Stimulated activated CD4-positive, alpha-beta T cell treated with anti-CD3 and anti-CD28 coated beads, TNF-alpha, amount 100 ng/mL, for 24 hours (primary cell): ENCODE measurements around the gene TIMM23.
A peak's percentile ranks its signal among the peaks of the same experiment; 100 is the strongest.
"Not testable (repeated sequence)": the region's sequence is repeated elsewhere in the genome, so short reads cannot be mapped to it uniquely, and the experiment has no call there.

ENCODE experiments used
- DNase-seq, 3 experiments: peaks; one replicate each; pipeline ENCODE4 v3.0.0-alpha.2; 2020; ENCODE audit warnings: low read depth in 3 of 3

Gene TIMM23

DNA sequence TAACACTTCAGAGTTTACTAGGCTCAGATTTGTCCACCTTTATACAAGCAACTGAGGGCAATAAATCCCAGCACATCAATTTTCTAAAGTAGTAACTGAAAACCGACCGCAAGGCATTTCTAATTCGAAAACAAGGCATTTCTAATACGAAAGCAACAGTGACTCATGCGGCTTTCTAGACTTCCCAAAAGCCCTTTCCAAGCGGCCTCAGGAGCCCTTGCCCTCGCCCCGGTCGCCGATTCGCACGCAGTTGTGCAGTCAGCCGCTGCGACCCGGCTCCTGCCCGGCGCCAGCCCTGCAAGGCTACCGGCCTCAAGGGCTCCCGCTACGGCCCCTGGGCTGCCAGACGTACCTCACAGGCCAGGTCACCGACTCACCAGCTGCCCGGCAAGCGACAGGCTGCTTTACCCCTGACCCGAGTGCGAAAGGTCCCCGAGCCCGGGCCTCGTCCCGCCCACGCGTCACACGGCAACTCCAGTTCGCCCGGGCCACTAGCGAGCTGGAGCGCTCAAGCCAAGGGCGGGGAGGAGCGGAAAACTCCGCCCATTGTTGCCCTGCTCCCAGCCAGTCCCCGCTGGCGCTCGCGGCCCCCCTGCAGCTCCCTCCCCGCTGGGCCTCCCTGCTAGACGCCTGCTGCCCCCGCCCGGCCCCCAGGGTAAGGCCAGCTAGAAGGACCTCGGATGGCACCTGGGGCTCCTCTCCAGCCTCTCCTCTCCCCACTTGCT, 50.9 kb downstream of the TIMM23 start:
- DNase-seq, result peak; percentile 57 to 84 (median 63)

DNA sequence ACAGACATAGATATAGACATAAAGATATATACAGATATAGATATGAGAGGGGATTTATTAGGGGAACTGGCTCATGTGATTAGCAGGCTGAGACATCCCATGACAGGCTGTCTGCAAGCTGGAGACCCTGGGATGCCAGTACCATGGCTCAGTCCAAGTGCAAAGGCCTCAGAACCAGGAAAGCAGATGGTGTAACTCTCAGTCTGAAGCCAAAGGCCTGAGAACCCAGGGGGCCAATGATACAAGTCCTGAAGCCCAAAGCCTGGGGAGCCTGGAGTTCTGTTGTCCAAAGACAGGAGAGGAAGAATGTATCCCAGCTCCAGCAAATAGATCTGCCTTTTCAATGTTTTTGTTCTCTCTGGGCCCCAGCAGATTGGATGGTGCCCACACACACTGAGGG, 52.7 kb downstream of the TIMM23 start:
- no peak for DNase-seq

DNA sequence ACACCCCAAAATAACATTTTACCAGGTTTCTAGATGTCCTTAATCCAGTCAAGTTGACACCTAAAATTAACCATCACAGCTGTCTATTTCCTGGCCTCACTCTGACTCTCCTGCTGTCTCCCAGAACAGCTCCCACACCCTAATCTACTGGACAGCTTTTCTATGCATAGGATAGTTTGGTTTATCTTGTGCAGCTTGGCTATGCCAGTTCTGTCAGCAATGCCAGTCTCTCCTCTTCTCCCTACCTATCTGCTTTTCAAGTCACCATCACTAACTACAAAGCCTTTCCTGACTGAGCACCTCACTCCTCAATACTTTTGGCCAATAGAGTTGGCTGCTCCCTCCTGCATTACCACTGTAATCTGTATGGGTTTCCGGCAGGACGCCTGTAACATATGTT, 53.1 kb downstream of the TIMM23 start:
- DNase-seq, result no peak

DNA sequence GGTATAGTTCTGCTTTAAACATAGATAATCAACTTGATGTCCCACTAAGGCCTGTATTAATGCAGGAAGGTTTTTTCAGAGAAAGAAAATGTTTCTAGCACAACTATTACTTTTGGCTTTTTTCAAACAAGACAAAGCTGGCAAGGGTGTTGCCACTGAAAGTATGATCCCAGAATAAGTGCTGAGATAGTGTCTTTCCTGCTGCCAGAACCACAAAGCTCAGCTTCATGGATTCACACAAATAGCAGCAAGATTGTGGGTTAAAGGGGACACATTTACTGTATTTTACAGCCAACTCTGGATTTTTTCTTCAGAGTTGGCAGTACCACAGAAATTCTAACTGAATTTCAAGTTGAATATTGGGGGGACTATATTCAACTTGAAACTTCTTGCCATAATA, 53.8 kb downstream of the TIMM23 start:
- no peak for DNase-seq

DNA sequence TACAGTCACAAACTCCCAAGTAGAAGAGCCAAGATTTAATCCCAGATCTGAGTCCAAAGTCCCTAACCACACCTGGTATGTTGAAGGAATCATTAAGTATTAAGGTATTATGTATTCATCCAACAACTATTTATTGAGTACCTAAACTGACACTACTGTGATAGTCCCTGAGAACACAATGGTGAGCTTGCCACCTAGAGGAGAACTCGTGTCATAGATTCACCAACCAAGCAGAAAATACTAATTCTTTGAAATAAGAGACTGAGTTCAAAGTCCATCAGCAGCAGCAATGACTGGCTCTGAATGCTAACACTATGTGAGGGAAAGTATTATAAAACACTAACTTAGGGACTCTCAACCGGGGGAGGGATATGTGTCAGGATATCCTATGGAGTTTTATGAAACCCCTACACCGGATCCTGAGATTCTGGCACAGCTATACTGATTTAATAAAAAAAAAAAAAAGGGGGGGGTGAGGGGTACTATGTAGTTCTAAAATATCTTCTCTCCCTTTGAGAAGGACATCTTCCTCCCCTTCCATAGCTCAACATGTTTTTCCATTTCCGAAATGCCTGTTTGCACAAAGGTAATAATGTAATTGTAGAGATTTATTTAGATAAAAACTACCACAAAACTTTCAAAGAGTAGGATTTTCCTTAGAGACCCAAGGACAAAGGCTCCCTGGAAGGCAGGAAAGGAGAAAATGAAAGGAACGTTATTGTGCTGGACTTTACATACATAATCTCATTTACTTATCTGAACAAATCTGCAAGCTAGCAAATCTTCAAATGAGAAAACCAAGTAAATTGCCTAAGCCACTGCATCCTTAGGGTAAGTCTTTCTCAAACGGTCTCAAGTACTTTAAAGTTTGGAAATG, 56.5 kb downstream of the TIMM23 start:
- peak in 2 of 3 experiments; percentile 2 to 5 for DNase-seq

DNA sequence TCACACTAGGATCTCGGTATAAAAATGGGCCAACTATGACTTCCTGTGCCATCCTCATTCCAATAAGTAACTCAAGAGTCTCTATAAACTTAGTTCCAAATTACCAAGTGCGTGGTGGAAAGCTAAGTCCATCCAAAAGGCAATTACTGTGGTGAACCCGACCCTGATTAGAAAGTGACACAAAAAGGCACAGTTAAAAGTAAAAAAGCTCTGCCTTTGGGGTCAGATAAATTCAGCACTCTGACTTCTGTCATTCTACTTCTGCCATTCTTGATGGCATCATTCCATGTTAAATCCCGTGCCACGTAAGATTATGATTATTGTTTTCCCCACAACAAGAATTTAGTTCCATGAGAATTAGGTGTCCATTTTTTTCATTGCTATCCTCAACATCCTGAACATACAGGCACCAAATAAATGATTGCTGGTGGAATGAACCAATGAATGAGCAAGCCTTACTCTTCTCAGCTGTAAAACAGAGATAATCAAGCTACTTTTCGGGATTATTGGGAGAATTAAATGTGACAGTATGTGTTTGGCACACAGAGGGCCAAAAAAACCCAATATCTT, 57.3 kb downstream of the TIMM23 start:
- no peak for DNase-seq

DNA sequence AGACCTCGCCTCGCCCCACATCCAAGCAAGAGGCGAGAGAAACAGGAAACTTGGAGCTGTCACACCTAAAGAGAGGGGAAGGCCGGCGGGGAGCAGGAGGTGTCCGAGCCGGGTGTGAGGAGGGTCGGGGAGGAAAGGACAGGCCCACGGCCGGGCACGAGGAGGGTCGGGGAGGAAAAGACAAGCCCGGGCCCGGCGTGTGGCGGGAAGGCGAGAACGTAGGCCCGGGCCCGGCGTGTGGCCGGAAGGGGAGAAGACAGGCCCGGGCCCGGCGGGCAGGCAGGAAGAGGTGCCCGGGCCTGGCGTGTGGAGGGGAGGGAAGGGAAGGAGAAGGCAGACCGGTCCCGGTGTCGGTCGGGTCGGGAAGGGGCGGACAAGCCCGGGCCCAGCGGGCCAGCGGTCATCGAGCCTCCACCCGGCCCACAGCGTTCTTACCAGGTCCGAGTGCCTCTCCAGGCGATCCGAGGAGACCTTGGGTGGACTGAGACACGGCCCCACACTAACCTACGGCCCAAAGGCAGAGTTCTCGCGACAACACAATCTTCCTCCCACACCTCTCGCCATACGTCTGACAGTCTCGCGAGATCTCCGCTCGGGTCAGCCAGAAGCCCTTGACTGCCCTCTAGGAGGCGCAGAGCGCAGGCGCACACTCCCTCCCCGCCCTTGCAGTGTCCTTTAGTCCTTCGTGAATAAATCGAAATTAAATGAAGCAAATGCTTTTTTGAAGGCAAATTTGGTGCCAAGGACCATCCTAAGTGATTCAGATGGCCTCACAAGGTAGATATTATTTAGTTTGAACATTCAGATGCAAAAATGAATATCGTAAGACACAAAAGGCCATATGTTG, 58.0 kb downstream of the TIMM23 start, which contains the start of gene NCOA4:
Gene NCOA4 (minus strand): TSS at position 533 of the 847 bp plus-strand sequence. CDS start 13,943 bp downstream, outside the sequence.
- peak; percentile 89 to 96 (median 93) for DNase-seq

DNA sequence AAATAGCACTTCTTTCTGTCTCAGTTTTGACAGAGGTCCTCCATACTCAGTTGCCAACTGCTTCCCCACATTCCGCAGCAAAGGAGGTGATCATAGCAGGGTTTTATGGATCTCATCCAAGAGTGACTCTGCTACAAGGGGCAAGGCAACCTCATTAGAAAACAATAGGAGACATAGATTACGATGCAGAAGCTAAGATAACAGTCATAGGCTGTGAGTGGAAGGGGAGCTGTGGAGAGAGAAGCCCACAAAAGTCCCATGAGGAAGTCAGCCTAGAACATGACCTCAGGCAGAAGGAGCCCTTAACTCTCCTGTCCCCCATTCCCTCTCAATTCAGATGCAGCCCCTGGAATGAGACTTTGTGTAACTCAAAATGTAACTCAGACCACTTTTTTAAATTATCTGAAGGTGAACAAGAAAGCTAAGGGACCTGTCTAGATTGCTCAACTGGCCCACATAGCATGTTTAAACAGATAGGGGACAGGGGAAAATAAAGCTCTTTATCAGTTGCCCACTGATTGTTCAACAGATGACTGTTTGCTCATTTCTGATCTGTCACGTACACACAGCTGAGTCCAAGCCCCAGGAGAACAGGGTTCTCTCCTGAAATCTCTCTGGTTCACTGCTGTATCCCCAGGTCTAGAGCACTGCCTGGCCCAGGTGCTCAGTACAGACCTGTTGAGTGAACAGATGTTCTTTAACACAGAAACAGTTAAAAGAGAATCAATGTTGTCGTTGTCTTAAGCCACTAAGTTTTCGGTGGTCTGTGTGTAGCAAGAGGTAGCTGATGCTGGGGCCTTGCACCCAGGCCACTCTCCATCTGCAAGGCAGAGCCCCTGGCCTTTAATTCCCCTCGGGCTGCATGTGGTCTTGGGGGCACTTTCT, 59.6 kb downstream of the TIMM23 start:
- DNase-seq, result no peak

DNA sequence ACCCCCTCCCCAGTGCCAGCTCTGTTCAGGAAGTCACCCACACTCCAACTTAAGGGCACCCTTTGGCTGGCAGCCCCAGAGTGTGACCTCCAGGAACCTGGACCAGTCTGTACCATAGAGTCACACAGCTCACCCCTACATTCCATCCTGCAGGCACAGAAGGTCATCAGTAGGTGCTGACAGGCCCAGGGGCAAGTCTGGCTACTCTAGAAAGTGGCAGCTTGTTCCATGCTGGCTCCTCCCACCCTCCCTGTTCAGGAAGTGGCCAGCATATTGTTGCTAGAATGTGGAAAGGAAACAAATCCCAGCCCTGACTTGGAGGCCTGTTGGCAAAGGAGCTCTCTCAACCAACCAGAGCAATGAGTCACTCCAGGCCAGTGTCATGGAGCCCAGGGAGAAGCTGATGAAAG, 61.3 kb downstream of the TIMM23 start:
- DNase-seq, result no peak

DNA sequence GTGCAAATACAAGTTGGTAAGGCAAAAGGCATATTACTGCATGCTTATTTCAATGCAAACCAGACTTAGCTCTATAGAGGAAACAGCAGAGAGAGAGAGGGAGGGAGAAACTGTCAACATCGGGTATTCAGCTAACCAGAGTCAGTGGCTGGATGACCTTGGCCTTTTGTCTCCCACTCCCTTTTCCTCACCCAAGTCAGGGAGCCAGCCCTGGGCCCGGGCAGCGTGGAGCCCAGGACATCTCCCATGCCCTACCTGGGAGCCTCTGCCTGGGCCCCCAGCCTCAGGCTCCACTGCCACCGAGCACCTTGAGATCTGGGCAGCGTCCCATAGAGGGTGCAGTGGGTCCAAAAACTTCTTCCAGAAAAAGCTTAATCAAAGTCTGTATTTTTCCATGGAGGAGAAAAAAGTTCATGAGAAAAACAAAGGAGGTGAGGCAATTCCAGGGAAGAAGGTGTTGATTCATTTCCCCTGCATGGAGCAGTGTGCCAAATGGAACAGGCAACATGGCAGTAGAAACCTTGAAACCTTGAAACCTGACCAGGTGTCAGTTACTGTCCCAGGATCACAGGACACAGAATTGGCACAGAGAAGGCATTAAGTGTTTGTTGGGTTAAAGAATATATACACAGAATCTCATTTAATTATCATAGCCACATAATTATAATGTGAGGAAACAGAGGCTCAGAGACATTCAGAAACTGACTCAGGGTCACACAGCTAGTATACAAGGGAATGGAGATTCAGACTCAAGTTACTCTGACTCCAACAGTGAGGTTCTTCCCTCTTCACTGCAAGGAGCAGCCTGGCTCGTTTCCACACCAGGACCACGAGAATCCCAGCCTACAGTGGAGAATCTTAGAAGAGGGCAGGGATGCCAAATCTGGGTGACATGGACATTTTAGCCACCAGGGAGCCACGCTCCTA, 63.9 kb downstream of the TIMM23 start:
- DNase-seq, result no peak

DNA sequence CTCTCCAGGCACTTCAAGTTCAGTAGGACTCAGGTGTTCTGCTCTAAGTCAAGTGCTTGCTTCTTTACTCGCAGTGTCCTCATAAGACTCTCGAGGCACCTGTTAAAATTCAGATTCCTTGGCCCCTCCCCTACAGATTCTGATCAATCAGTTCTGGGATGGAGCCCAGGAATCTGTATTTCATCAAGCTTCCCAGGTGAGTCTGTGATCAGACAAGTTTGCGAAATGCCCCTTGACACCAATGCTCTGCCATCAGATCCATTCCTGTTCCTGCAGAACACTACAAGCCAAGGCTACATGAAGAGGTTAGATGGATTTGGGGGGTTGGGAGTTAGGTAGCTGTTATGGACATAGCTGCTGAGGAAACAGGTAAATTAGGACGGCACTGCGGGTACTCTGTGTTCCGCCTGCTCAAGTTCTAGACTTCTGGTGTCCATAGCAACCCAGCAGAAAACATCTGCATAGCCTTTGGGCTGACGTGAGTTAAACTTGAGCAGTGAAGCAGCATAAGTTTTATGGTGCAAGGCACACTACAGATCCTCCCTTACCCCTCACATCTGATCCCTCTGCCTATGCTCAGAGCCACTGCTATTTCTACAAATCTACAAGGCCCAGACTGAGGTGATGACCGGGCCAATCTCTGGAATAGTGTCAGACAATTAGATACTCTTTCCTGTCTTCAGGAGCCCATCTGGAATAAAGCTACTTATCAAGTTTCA, 65.0 kb downstream of the TIMM23 start:
- no peak for DNase-seq

DNA sequence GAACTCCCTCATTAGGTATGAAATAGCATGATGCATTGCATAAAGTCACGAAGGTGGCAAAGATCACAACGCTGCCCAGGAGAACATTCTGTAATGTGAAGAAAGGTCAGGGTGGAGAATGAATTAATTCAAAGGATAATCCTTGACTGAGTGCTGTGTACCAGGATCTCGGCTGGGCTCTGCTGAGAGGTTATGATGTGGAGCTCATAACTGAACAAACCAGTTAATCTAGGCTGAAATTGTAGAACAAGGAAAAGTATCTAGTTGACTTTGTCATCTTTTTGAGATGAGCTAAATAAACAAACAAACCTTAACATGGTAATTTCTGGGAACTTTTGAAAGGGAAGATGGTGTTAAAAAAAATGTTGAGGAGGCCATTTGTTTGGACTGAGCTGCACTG, 67.7 kb downstream of the TIMM23 start:
- no peak for DNase-seq

DNA sequence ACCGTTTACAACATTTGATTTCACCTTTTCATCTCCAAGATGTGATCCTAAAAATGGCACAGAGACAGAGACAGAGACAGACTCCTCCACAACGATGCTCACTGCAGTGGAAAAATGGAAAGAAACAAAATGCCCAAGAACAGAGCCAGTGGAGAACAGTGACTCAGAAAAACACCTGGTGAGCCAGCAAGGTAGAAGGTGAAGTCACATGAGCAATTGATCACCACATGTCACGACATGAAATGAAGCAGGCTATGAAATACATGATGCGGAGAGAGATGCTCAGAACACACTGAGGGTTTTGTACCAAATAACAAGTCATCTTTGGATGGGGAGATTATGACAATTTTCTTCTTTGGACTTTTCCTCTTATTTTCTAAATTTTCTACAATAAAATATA, 70.2 kb downstream of the TIMM23 start:
- no peak for DNase-seq

DNA sequence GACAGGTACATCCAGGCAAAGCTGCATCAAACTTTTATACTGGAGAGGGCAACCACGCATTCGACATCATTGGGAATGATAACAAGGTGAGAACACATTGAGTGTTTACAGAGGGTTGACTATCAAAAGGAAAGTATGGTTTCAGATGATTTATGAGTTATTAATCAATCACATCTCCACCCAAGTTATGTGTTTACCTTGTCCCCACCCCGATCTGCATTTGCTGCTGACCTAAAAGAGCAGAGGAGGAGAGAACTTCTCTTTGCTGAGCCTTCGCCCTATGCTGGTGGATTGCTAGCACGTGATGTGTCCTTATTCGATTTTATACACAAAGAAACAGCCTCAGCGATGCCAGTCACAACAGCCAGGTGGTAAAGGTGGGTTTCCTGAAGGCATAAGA, 74.0 kb downstream of the TIMM23 start, which contains the start of gene MSMB:
Gene MSMB (minus strand): TSS at position 9 of the 400 bp plus-strand sequence. CDS start 32 bp downstream, outside the sequence.
- no peak for DNase-seq

DNA sequence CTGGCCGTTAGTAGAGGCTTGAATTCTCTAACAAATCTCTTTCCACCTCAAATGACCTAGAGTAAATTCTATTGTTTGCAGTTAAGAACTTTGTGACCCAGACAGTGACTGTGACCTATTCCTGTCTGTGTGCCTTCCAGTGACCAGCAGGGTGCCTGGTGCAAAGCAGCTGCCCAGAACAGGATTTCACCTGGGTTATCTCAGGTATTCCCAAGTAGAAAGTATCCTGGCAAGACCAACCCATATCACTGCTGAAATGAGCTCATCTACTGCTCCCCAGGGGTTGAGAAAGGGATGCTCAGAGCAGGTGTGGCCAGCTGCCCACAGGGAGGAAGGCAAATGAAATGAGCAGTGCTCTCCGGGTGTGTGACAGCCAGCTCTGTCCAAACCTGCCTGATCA, 75.9 kb downstream of the TIMM23 start:
- DNase-seq, result no peak

DNA sequence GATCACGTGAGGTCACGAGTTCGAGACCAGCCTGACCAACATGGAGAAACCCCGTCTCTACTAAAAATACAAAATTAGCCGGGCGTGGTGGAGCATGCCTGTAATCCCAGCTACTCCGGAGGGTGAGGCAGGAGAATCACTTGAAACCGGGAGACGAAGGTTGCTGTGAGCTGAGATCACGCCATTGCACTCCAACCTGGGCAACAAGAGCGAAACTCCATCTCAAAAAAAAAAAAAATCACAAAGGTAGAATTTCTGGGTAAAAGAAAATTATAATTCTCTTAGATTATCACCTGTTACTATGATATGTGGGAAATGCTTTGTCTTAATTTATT, 77.2 kb downstream of the TIMM23 start:
- not testable (repeated sequence) for DNase-seq

DNA sequence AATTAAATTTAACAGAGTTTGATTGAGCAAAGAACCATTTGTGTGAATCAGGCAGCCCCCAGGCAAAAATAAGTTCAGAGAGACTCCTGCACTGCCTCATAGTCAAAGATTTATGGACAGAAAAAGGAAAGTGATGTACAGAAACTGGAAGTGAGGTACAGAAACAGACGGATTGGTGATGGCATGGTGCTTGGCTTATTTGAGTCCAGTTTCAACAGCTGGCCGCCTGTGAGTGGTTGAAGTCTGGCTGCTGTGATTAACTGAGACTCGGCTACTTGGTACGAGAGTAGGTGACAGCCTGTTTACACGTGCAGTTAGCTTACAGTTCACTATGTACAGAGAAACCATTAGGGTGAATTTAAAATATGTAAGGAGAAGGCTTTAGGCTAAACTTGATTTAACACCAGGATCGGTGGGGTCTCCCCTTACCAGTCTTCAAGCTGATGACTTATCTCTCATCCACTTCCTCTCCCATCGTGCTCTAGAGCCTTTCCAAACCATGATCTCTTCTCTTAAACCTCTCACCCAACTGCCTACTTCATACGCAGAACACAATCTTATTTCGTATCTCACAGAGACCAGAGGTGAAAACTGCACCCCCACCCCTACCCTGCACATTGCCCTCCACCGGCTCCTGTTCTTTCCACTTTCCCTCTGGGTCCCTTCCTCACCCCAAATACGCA, 78.8 kb downstream of the TIMM23 start:
- DNase-seq, result no peak

DNA sequence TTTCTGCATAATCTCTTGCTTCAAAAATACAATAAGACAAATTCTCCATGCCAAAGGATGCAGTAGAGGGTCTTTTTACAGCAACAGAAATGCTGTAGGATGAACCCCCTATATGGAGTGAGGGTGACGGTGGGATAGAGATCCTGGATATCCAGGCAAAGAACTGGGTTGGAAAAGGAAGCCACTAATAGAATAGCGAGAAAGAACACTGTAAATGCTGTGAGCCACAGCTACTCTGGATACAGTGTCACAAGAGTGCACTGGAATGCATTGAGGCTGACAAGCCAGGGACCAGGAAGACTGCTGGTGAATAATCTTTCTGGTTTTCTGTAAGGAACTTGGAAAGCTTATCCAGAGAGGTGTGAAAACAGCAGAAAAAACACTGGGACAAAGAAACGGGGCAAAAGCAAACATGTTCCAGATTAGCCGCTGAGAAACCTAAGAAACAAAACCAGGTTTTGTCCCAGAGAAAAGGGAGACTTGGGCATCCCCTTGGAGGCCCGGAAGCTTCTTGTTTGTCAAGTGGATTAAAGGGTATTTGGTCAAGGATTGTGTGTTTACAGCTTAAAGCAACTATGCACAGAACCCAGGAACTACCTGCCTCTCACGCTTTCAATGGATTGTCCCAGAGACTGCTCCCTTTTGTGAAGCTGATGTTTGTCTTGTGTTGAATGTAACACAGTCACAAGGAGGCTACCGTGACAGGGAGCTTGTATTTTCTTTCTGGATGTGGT, 79.9 kb downstream of the TIMM23 start:
- DNase-seq, result no peak
